Stimulated activated CD4-positive, alpha-beta T cell treated with anti-CD3 and anti-CD28 coated beads, Interleukin-1b, Interleukin-23, amount 100 ng/mL, for 24 hours (primary cell): ENCODE results near the gene SMDT1.
A peak's percentile ranks its signal among the peaks of the same experiment; 100 is the strongest.

Experiments used
- DNase-seq, 4 experiments: peaks; one replicate each; pipeline ENCODE4 v3.0.0-alpha.2; 2020; ENCODE audit warnings: low read depth in 4 of 4, low spot score in 1 of 4

Gene SMDT1

GRCh38 chr22:42079319-42080251, at the start of gene SMDT1:
Gene SMDT1, plus strand, starts transcription at chr22:42079700. Its CDS starts 69 bp downstream, at chr22:42079769.
- DNase-seq, result peak; percentile 95 to 97 (median 96)

GRCh38 chr22:42033263-42034181, 46.0 kb upstream of the SMDT1 start:
- DNase-seq, result no peak

DNA sequence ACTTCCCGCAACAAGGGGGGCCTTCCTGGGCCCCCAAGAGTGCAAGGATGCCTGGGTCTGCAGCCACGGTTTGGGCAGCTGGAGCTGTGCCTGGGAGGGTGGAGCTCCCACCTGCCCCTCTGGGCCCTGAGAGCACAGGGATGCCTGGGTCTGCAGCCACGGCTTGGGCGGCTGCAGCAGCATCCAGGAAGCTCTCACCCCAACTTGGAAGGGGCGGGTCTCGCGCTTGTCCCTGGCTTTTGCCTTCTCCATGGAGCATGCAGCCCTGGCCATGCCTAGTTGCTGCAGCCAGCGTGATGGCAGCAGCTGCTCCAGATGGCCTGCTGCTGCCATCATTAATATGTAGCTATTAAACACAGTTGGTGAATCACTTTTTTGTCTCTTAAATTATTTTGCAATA, 44.2 kb upstream of the SMDT1 start:
- no peak for DNase-seq

GRCh38 chr22:42039271-42039670, 40.2 kb upstream of the SMDT1 start:
- DNase-seq, result no peak

DNA sequence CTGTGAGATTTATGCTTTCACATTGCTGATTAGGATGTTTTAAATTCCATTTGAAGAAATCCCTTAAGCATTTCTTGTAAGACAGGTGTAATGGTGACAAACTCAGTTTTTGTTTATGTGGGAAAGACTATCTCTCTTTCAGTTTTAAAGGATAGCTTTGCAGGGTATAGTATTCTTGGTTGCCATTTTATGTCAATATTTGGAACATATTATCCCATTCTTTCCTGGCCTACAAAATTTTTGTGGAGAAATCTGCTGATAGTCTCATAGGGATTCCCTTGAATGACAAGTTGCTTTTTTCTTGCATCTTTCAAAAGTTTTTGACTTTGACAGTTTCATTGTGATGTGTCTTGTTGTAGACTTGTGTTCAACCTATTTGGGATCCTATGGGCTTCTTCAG, 37.7 kb upstream of the SMDT1 start:
- no peak for DNase-seq

DNA sequence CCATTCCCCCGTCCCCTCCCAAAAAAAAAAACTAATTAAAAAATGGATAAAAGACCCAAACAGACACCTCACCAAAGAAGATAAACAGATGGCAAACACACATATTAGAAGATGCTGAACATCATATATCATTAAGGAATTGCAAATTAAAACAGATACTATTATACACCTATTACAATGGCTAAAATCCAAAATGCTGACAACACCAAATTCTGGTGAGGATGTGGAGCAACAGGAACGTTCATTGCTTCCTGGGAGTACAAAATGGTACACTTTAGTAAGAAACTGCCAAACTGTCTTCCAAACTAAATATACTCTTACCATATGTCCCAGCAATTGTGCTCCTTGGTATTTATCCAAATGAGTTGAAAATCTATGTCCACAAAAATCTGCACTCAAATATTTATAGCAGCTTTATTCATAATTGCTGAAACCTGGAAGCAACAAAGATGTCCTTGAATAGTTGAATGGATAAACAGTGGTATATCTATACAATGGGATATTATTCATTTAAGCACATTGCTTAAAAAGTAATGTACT, 28.8 kb upstream of the SMDT1 start:
- DNase-seq, result no peak

- DNase-seq, result no peak
These were observed 26.7 kb upstream of the SMDT1 start for GRCh38 chr22:42052765-42053164.

DNA sequence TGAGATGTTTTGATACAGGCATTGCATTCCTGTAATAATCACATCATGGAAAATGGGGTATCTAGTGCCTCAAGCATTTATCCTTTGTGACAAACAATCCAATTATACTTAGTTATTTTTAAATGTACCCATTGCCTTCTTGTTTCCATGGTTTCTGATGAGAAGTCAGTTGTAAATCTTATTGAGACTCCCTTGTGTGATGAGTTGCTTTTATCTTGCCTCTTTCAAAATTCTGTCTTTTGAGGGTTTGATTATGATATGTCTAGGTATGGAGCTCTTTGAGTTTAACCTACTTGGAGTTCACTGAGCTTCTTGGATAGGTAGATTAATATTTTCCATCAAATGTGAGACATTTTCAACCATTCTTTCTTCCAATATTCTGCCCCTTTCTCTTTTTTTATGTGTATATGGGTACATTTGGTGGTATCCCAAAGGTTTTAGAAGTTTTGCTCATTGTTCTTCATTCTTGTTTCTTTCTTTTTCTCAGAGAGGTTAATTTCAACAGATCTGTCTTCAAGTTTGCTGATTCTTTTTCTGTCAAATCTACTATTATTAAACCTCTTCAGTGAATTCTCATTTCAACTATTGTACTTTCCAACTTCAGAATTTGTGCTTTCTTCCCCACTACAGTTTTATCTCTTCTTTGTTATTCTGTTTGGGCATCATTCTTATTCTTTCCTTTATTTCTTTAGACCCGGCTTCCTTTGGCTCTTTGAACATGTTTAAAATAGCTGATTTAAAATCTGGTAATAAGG, 22.6 kb upstream of the SMDT1 start:
- DNase-seq, result no peak

- no peak for DNase-seq
These were observed 19.0 kb upstream of the SMDT1 start for GRCh38 chr22:42060489-42060888.

GRCh38 chr22:42061041-42061440, 18.5 kb upstream of the SMDT1 start:
- no peak for DNase-seq

DNA sequence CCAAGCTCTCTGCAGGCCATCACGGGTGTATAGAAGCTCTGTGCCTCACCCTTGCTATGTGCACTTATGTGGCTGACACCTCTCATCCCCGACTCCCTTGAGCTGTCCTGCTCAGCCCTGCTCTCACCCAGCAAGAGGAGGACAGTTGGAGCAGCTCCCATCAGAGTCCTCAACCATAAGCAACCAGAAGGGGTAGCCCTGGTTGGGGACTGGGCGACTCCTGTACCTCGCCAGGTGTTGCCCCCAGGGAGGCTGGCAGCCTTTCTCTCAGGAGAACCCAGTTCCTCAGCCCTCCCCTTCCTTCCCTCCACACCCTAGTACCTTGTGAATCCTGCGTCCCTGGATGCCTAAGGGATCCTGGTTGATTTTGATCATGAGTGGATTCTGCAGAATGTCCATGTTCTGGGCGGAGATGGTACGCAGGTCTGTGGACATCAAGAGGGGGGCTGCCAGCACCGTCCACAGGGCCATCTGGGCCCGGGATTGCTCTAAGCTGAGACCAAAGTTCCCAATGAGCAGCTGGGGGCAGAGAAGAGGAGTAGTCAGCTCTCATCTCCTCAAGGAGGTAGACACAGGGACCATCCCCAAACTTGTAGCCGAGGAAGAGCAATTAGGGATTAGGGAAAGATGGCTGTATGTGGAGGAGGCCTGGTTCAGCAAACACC, 16.9 kb upstream of the SMDT1 start:
- no peak for DNase-seq

- DNase-seq, result no peak
These were observed 14.9 kb upstream of the SMDT1 start for GRCh38 chr22:42064629-42065028.

GRCh38 chr22:42065438-42066125, 13.9 kb upstream of the SMDT1 start:
- DNase-seq, result no peak

GRCh38 chr22:42066126-42066761, 13.3 kb upstream of the SMDT1 start:
- no peak for DNase-seq

DNA sequence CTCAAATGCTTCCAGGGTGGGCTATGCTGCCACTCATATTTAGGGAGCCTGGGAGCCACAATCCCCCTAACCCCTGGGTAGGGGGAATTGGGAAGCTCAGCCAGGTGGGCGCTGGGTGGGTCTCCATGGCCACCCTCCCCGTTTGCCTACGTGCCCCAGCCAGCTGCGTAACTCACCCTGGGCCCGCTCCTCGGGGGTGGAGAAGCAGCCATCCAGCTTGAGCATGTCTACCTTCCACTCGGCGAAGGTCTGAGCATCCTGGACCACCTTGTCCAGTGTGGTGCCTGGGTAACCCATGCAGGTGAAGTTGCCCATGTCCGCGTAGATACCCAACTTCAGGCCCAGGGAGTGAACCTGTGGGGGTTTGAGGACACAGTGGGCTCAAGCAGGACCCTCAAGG, 12.6 kb upstream of the SMDT1 start:
- DNase-seq, result no peak

DNA sequence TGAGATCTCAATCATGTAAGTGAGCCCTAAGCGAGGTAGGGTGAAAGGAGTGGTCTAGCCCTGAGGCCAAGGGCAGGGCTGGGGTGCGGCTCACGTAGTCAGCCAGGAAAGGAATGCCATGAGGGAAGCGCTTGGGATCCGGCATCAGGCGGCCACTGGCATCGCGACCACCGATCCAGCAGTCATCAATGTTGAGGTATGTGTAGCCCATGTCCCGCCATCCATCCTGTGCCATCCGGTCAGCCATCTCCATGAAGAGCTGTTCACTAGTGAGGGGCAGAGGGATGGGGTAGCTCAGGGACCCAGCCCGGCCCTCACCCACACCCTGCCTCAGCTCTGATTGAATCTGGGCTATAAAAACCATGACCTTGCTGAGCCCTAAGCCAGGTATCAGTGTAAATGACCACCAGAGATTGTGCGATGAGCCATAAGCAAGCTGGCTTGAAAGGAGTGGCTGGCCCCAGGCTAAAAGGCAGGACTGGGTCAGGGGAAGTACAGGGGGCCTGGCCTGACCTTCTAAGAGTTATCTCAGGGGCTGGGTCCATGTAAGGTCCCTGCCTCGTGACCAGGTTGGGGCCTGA, 11.7 kb upstream of the SMDT1 start:
- no peak for DNase-seq

DNA sequence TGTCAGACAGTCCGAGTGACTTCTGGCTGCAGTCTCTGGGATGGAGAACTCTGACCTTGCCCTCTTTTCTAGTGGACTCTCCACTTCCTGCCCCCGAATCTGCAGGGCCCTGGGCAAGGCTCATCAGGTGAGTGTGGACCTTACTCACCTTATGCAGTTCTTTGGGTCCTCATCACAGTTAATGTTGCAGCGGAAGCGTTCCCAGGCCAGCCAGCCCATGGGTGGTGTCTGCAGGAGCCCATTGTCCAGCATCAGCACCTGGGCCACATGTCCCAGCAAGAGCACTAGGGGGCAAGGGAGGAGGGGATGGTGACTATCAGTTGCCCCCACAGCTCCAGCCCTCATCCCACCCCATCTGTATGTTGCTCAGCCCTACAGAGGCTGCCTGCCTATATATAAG, 11.2 kb upstream of the SMDT1 start:
- DNase-seq, result no peak

GRCh38 chr22:42069801-42070516, 9.5 kb upstream of the SMDT1 start:
- no peak for DNase-seq
